Stomach (tissue), 9 donors: ENCODE results near the gene GABBR1. TPM values are rescaled to one million over a fixed set of nuclear protein-coding genes. Genes with fewer than 3 reads are reported as not detected.
"Not testable (repeated sequence)": the region's sequence is repeated elsewhere in the genome, so short reads cannot be mapped to it uniquely, and the experiment has no call there.

Experiments
- DNase-seq, 2 donors: peaks; one replicate each; pipeline versions ENCODE4 v3.0.0 to v3.0.0-alpha.2; 2013 to 2019
- H3K27ac ChIP-seq, 5 donors: fragments of 200-600 bp in 4 of 5; sonication (generic) in 4 of 5; one replicate each; pipeline ENCODE4 v1.5.1; 2013 to 2019; ENCODE audit warnings: mild to moderate bottlenecking in 1 of 5, moderate library complexity in 1 of 5
- H3K27me3 ChIP-seq, 3 donors: fragments of 200-600 bp; sonication (generic); one replicate each; pipeline ENCODE4 v1.5.1; 2017 to 2019; ENCODE audit warnings: mixed run types in 1 of 3
- H3K36me3 ChIP-seq, 4 donors: fragments of 200-600 bp; sonication (generic); 1 replicate in 3 of 4; 2 replicates in 1 of 4; pipeline ENCODE4 v1.5.1; 2016 to 2019
- H3K4me1 ChIP-seq, 4 donors: fragments of 200-600 bp; sonication (generic); one replicate each; pipeline ENCODE4 v1.5.1; 2016 to 2019
- H3K4me3 ChIP-seq, 4 donors: fragments of 200-600 bp; sonication (generic) in 3 of 4; one replicate each; pipeline ENCODE4 v1.5.1; 2016 to 2019; ENCODE audit warnings: mild to moderate bottlenecking in 1 of 4
- H3K9me3 ChIP-seq, 4 donors: fragments of 200-600 bp; sonication (generic); one replicate each; pipeline ENCODE4 v1.5.1; 2016 to 2019
- EP300 ChIP-seq: sonication (generic); formaldehyde crosslinking; IDR thresholded peaks from one replicate; pipeline ENCODE4 v1.6.1; 2017; ENCODE audit warnings: antibody characterized with exemption
- POLR2A ChIP-seq, 4 donors: fragments of 450-650 bp; IDR thresholded peaks; one replicate each; pipeline ENCODE4 v1.6.1; 2016; ENCODE audit warnings: antibody characterized with exemption in 4 of 4, control low read depth in 2 of 4, mild to moderate bottlenecking in 1 of 4, moderate library complexity in 1 of 4
- POLR2AphosphoS5 ChIP-seq, 3 donors: sonication (generic); formaldehyde crosslinking; IDR thresholded peaks; one replicate each; pipeline ENCODE4 v1.6.1; 2016; ENCODE audit warnings: antibody characterized with exemption in 3 of 3
- WGBS, 5 donors: extraction: QIAGEN DNeasy Blood & Tissue Kit in 3 of 5; methylation state at CpG; one replicate each; pipeline versions ENCODE4 v1.1.5 to v1.1.7; 2013 to 2018; 5-methylcytosine and 5-hydroxymethylcytosine counted together
- intact Hi-C: fragments of 100-400 bp; cut with DNase I; formaldehyde crosslinking; loops from one replicate; pipeline ENCODE4 v1.15.1; 2023; ENCODE audit warnings: low total_unique reads
- polyA plus RNA-seq, 3 donors: library from polyadenylated mRNA; stranded (reverse); fragments of 200-250 nt; gene quantifications; one replicate each; pipeline ENCODE4 v1.2.3, GENCODE V29; 2013
- total RNA-seq, 5 donors: library from RNA; depleted of rRNA; stranded (reverse); fragments of >200 nt; gene quantifications; one replicate each; pipeline versions ENCODE4 v1.1.0 to v1.2.3, GENCODE V29; 2014 to 2016
- TF ChIP-seq, protein P1 (sequence below), 7 experiments: fragments of 450-650 bp in 4 of 7; fragments of 200-600 bp in 3 of 7; sonication (generic) in 3 of 7; IDR thresholded peaks; one replicate each; pipeline ENCODE4 v1.5.1; 2016 to 2019; ENCODE audit warnings: antibody characterized with exemption in 7 of 7, control low read depth in 2 of 7, mild to moderate bottlenecking in 1 of 7
- donor health status: healthy with polysubstance abuse.
- donor health status: Bipolar disorder and iron deficiency.
- donor health status: healthy.

Gene GABBR1
- total and polyA plus RNA-seq, 8 donors, result 4.5 to 101 (median 29.8) TPM

DNA sequence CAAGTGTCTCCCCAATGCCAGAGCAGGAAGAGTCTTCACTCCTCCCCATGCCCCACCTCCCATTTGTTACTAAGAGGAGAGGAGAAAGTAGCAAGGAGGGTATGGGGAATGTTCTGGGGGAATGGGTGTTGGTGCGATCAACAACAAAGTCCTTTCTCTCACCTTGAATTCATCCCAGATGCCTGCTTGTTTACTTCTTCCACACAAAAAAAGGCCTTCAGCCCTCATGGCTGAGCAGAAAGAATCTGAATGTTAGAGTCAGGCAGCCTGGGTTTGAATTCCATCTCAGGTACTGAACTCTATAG lies 33.8 kb upstream of the GABBR1 start:
- WGBS, 5 donors, result 62 to 85% (median 72%) methylated on average over 1 of the region's 1 CpG
- H3K36me3 ChIP-seq, result no peaks in the 10 kb centered on the region
- no peaks in the 10 kb centered on the region for H3K4me1 ChIP-seq
- TF ChIP-seq, protein P1, sequence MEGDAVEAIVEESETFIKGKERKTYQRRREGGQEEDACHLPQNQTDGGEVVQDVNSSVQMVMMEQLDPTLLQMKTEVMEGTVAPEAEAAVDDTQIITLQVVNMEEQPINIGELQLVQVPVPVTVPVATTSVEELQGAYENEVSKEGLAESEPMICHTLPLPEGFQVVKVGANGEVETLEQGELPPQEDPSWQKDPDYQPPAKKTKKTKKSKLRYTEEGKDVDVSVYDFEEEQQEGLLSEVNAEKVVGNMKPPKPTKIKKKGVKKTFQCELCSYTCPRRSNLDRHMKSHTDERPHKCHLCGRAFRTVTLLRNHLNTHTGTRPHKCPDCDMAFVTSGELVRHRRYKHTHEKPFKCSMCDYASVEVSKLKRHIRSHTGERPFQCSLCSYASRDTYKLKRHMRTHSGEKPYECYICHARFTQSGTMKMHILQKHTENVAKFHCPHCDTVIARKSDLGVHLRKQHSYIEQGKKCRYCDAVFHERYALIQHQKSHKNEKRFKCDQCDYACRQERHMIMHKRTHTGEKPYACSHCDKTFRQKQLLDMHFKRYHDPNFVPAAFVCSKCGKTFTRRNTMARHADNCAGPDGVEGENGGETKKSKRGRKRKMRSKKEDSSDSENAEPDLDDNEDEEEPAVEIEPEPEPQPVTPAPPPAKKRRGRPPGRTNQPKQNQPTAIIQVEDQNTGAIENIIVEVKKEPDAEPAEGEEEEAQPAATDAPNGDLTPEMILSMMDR (IDR thresholded peaks at IDR 0.05), result no peak
- TF ChIP-seq POLR2A (IDR thresholded peaks at IDR 0.05) (no peak), POLR2AphosphoS5 (IDR thresholded peaks at IDR 0.05) (no peak), EP300 (no peak)
- intact Hi-C loops, result no loop called here
- no peak overlapping the region for H3K4me3 ChIP-seq
- H3K9me3 ChIP-seq, result no peaks in the 10 kb centered on the region
- no peak overlapping the region for H3K27ac ChIP-seq
- no peak for DNase-seq
- H3K27me3 ChIP-seq, result peaks cover 0 to 56% (median 7%) of the 10 kb centered on the region in 3 donors

DNA sequence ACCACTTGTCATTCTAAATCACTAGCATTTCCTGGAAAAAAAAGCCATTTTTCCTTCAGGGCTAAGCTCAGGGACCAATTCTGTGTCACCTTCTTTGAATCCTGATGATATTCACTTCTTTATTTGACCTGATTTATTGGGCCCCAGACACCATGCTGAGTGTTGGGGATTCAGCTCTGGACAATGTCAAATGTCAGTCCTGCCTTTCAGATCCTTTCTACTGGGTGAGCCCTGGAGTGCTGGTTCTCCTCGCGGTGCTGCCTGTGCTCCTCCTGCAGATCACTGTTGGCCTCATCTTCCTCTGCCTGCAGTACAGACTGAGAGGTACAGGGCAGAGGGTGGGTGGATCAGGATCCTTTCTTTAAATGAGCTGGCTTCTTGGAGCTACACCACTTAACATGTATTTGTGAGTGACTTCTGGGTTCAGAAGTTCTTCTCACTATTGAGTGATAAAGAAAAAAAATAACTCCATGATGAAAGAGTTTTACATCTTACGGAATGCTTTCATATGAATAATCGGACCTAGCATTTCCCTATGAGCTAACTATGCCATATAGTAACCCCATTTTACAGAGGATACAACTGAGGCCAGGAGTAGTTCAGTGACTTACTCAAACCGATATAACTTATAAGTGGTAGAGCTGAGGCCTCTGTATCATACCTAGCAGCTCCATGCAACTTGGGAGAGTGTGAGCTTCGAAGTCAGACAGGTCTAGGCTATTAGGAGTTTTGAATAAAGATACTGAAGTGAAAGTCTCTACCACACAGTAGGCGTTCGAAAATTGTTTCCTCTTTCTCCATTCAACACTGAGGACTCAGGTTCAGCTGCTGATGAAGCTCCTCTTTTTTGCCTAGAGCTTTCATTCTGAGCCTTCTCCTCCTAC lies 33.2 kb upstream of the GABBR1 start:
- no peaks in the 10 kb centered on the region for H3K4me1 ChIP-seq
- H3K36me3 ChIP-seq, result no peaks in the 10 kb centered on the region
- peaks cover 0 to 56% (median 7%) of the 10 kb centered on the region in 3 donors for H3K27me3 ChIP-seq
- H3K27ac ChIP-seq, result no peak overlapping the region
- 73 to 82% (median 76%) methylated on average over 8 of the region's 8 CpGs for WGBS, 5 donors
- TF ChIP-seq, protein P1 (IDR thresholded peaks at IDR 0.05), result no peak
- no peak for TF ChIP-seq POLR2AphosphoS5 (IDR thresholded peaks at IDR 0.05)
- no peak for DNase-seq
- intact Hi-C loops, result no loop called here
- H3K4me3 ChIP-seq, result no peak overlapping the region
- H3K9me3 ChIP-seq, result no peaks in the 10 kb centered on the region

DNA sequence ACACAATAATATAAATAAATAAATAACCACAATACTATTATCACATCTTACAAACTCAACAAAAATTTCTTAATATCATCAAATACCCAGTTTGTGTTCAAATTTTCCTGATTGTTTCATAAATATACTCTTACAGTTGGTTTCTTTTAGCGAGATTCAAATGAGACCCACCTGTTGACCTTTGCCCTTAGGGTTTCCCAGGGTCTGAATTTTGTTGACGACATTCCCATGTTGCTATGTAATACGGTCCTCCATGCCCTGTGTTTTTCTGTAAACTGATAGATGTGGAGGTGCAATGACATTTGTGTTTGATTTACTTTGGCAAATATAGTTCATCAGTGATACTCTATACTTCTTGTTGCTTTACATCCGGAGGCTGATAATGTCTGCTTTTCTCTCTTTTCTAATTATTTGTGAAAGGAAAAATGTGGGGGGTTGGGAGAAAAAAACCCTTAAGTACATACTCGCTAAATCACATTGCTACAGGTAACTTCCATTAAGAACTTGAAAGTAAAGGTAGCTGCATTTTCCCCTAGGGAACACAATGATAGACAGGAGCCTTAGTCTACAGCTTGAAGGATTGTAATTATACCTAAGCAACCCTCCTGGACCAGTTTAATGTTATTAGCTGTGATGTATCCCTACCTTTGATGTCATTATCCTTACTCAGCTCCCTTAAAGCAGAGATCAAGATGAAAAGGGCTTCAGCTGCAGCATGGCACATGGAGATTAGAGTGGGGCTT lies 30.5 kb upstream of the GABBR1 start:
- no peak overlapping the region for H3K4me3 ChIP-seq
- 25 to 45% (median 33%) methylated on average over 5 of the region's 5 CpGs for WGBS, 5 donors
- no peak overlapping the region for H3K27ac ChIP-seq
- peaks cover 0 to 55% (median 7%) of the 10 kb centered on the region in 3 donors for H3K27me3 ChIP-seq
- TF ChIP-seq, protein P1 (IDR thresholded peaks at IDR 0.05), result no peak
- no peak for DNase-seq
- H3K9me3 ChIP-seq, result no peaks in the 10 kb centered on the region
- intact Hi-C loops, result no loop called here
- H3K36me3 ChIP-seq, result no peaks in the 10 kb centered on the region
- no peaks in the 10 kb centered on the region for H3K4me1 ChIP-seq

DNA sequence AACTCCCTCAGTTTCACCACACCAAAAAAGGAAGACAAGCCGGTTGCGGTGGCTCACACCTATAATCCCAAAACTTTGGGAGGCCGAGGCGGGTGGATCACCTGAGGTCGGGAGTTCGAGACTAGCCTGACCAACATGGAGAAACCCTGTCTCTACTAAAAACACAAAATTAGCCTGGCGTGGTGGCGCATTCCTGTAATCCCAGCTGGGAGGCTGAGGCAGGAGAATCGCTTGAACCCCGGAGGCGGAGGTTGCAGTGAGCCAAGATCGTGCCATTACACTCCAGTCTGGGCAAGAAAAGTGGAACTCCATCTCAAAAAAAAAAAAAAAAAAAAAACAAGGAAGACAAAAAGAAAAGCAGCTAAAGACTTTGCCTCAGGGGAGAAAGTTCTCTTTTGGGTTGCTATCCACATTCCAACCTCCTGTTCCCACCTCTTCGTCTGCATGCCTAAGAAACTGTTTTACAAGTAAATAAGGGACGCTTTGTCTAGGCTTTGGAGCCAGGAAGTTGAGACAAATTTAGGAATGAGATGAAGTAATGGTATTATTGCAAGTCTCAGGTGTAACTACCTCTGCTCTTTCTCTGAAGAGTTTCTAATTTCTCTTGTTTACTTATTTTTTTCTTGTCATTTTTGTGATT lies 28.6 kb upstream of the GABBR1 start:
- H3K9me3 ChIP-seq, H3K4me3 ChIP-seq, intact Hi-C loops, H3K4me1 ChIP-seq, DNase-seq, H3K27ac ChIP-seq, H3K36me3 ChIP-seq: not testable (repeated sequence)
- 43 to 56% (median 51%) methylated on average over 14 of the region's 14 CpGs for WGBS, 5 donors
- peaks cover 0 to 65% (median 7%) of the 10 kb centered on the region in 3 donors for H3K27me3 ChIP-seq
